Activated CD8-positive, alpha-beta T cell treated with anti-CD3 and anti-CD28 coated beads, Interleukin-2, amount 10 ng/mL, durations not matched to agents 7 days and 5 days (primary cell): ENCODE measurements around the gene SLC25A25. TPM values are rescaled to one million over a fixed set of nuclear protein-coding genes. Genes with fewer than 3 reads are reported as not detected.

ENCODE experiments used
- ATAC-seq: fragments of 150-1000 bp; cut with Tn5 transposase; one replicate; pipeline ENCODE4 v1.10.0; 2021; ENCODE audit warnings: moderate library complexity
- CTCF ChIA-PET: fragments of 350-600 bp; sonication (Branson Sonifier 250); formaldehyde crosslinking; loops from one replicate; lab custom pipeline; 2021; ENCODE audit warnings: antibody characterized with exemption; lab: Charles Lee
- POLR2A ChIA-PET: fragments of 350-600 bp; sonication (Branson Sonifier 250); formaldehyde crosslinking; loops from one replicate; lab custom pipeline; 2021; ENCODE audit warnings: antibody characterized with exemption; lab: Charles Lee
- DNase-seq: peaks from one replicate; pipeline ENCODE4 v3.0.0-alpha.2; 2020
- H3K27ac Mint-ChIP-seq: one replicate; pipeline ENCODE4 v1.8.0; 2021; ENCODE audit warnings: mild to moderate bottlenecking, mixed read lengths
- H3K27me3 Mint-ChIP-seq: one replicate; pipeline ENCODE4 v1.8.0; 2021; ENCODE audit warnings: low read depth, mixed read lengths
- H3K36me3 Mint-ChIP-seq: one replicate; pipeline ENCODE4 v1.8.0; 2021; ENCODE audit warnings: low read depth, mixed read lengths
- H3K4me1 Mint-ChIP-seq: one replicate; pipeline ENCODE4 v1.8.0; 2021; ENCODE audit warnings: low read depth, mixed read lengths
- H3K4me3 Mint-ChIP-seq: one replicate; pipeline ENCODE4 v1.8.0; 2021; ENCODE audit warnings: mild to moderate bottlenecking, mixed read lengths
- H3K9me3 Mint-ChIP-seq: one replicate; pipeline ENCODE4 v1.8.0; 2022; ENCODE audit warnings: mixed read lengths; ENCODE audit not compliant: insufficient read depth
- total RNA-seq, 2 experiments: library from RNA; stranded (reverse); gene quantifications; one replicate each; pipeline ENCODE4 v1.2.3, GENCODE V29; 2021

The SLC25A25 gene
- total RNA-seq, 2 experiments from 2014 or later: 17.2 to 19.2 TPM

DNA sequence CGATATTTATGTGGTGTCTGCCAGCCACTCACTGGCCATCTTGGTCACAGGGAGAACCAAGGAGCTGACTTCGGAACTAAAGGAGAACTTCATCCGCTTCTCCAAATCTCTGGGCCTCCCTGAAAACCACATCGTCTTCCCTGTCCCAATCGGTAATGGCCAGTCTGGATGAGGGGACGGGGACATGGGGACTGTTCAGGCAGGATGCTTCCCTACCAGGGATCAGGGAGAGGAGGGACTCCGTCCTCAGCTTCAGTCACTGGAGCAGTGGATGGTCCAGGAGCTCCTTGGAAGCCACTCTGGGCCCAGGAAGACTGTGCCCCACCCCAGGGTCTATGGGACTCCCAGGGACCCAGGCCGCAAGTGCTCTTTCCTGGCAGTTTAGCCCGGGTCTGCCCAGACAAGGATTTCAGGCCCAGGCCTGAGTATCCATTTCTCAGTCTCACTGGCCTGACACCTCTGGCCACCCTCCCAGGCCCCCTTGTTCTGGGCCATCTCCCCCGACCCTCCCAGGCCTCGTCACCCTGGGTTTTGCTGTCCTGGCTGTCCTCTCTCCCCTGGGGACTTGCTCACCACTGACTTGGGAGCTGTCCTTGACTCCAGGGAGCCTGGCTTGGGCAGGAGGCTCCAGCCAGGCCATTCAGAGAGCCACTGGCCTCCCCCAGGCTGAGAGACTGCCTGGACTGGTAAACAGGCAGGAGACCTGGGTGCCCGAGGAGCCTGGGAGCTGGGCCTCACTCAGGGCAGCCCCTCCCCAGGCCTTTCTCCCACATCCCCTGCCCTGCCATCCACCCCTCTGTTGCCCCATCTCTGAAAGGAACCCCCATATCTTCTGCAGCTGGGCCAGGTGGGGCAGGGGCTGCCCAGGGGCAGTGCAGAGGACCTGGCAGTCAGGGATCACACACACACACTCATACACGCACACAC lies 84.4 kb downstream of the SLC25A25 start:
- CTCF ChIA-PET: no interaction called here
- H3K4me1 Mint-ChIP-seq: no peaks in the 10 kb centered on the region
- no peaks in the 10 kb centered on the region for H3K36me3 Mint-ChIP-seq

DNA sequence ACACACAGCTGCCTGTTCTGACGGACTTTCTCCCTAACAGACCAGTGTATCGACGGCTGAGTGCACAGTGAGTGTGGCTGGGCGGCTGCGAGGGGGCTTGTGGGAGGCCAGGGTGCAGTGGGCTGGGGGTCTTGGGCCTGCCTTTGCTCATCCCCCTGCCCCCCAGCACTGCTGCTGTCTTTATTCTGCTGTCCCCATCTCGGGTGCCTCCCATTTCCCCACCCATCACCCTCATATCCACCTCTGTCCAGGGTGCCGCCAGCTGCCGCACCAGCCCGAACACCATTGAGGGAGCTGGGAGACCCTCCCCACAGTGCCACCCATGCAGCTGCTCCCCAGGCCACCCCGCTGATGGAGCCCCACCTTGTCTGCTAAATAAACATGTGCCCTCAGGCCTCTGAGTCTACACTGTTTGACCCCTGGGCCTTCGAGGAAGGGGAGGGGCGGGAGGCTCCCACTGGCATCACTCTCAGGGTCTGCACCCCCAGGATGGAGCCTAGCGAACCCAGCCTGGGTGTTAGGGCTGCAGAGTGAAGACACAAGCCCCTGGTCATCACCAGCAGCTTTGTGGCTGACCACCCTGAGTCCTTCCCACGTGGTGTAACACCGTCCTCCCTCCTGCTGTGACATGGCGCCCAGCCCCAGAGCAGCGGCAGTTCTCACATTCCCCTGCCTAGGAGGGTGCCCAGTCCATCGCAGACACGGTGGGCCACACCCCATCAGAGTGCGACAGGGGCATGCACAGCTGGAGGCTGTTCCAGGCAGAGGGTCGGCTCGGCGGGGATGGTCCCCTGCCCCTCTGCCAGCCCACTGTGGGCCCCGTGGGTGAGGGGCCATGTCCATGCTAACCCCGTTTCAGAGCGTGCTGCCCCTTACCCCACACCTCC lies 85.3 kb downstream of the SLC25A25 start:
- H3K36me3 Mint-ChIP-seq: no peaks in the 10 kb centered on the region
- H3K27me3 Mint-ChIP-seq: no peaks in the 10 kb centered on the region
- H3K4me3 Mint-ChIP-seq: no peak overlapping the region
- H3K9me3 Mint-ChIP-seq: no peaks in the 10 kb centered on the region
- no peaks in the 10 kb centered on the region for H3K4me1 Mint-ChIP-seq
- ATAC-seq: no peak
- no peak for DNase-seq
- CTCF ChIA-PET: no interaction called here
- POLR2A ChIA-PET: interaction anchor here (0.5 kb wide), 1 partner anchor 652 kb away, joined by 4 read pairs; no protein-coding TSS in a partner anchor
- no peak overlapping the region for H3K27ac Mint-ChIP-seq

More for the DNA sequence above, 84.4 kb downstream of the SLC25A25 start:
- Mint-ChIP-seq H3K9me3 (no peaks in the 10 kb centered on the region), H3K4me3 (no peak overlapping the region), H3K27ac (no peak overlapping the region), H3K27me3 (no peaks in the 10 kb centered on the region)
- ATAC-seq (no peak), DNase-seq (no peak)
- POLR2A ChIA-PET: interaction anchor here (0.5 kb wide), 1 partner anchor 653 kb away, joined by 4 read pairs; no protein-coding TSS in a partner anchor

DNA sequence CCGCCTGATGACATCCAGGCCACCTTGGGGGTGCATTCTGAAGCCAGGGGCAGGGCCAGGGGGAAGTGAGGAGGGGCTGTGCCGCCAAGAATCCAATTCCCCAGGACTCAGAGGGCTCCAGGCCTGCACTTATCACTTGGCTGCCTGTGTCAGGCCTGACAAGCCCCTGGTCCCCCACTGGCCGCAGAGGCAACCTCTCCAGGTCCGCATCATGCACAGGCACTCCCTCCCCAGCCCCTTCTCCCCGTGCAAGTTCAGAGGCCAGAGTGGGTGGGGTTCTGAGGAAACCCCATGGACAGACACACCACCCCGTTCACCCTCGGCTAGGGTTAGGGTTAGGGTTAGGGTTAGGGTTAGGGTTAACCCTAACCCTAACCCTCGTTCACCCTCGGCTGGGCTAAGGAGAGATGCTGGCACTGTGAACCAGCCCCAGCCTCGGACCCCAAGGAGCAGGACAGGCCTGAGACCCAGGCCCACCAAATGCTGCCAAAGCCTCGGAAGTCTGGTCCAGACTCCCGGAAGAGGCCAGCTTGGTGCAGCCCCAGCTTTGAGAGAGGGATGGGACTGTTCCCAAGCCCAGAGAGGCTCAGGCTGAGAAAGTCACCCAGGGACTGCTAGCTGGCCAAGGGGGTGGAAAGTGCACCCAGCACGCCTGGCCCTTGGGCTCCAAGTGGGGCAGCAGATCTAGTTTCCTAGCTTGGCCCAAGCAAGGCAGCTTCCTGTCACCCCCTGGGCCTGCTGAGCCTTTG lies 86.1 kb downstream of the SLC25A25 start:
- no peaks in the 10 kb centered on the region for H3K36me3 Mint-ChIP-seq
- CTCF ChIA-PET: no interaction called here

DNA sequence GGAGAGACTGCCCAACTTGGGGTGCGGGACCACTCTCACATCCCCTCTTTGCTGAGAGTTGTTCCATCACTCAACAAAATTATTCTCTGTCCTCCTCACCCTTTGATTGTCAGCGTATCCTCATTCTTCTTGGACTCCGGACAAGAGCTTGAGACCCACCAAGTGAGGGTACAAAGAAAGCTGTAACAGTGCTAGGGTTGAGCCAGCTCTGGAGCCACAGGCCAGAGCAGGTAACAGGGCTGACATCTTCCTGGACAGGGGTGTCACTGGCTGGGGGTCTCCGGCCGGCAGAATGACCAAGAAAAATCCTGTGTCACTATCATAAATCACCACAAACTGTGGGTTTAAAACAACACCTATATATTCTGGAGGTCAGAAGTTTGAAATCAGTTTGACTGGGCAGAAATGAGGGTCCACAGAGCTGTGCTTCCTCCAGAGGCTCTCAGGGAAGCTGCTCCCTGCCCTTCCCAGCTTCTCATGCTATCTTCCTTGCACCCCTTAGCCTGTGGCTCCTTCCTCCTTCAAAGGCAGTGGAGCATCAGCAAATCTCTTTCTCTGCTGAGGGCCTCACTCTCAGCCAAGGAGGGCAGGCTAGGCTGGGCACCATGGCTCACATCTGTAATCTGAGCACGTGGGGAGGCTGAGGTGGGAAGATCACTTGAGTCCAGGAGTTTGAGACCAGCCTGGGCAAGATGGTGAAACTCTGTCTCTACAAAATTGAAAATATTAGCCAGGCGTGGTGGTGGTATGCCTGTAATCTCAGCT lies 87.9 kb downstream of the SLC25A25 start:
- ATAC-seq (no peak), DNase-seq (no peak)
- POLR2A ChIA-PET: interaction anchor here (0.6 to 1.2 kb wide), 4 partner anchors 14 to 1426 kb away, joined by 3 to 4 read pairs (median 3); no protein-coding TSS in a partner anchor

More for the DNA sequence above, 86.1 kb downstream of the SLC25A25 start:
- no peak for ATAC-seq
- no peaks in the 10 kb centered on the region for H3K27me3 Mint-ChIP-seq
- H3K4me1 Mint-ChIP-seq: peaks cover under 1% of the 10 kb centered on the region
- no peak for DNase-seq
- no peak overlapping the region for H3K27ac Mint-ChIP-seq
- no peak overlapping the region for H3K4me3 Mint-ChIP-seq
- POLR2A ChIA-PET: no interaction called here
- H3K9me3 Mint-ChIP-seq: no peaks in the 10 kb centered on the region

More for the DNA sequence above, 87.9 kb downstream of the SLC25A25 start:
- H3K4me3 Mint-ChIP-seq: no peak overlapping the region
- H3K27ac Mint-ChIP-seq: no peak overlapping the region
- no peaks in the 10 kb centered on the region for H3K36me3 Mint-ChIP-seq
- CTCF ChIA-PET: interaction anchor here (0.7 to 1.5 kb wide), 3 partner anchors 38 to 185 kb away, joined by 3 to 4 read pairs (median 3); no protein-coding TSS in a partner anchor
- H3K4me1 Mint-ChIP-seq: peaks cover 9% of the 10 kb centered on the region
- no peaks in the 10 kb centered on the region for H3K27me3 Mint-ChIP-seq
- no peaks in the 10 kb centered on the region for H3K9me3 Mint-ChIP-seq

Other genes starting within 250 kb of the SLC25A25 start
- gene ENG, start 213.6 kb upstream of the SLC25A25 start, total RNA-seq: 10 to 100 TPM; 22.9 to 24.3 TPM
- gene AK1, start 190.6 kb upstream of the SLC25A25 start, total RNA-seq: 10 to 100 TPM; 22.4 to 30.4 TPM
- 10 to 100 TPM; 68.6 to 77.6 TPM for gene ST6GALNAC6, start 168.6 kb upstream of the SLC25A25 start, total RNA-seq
- 10 to 100 TPM; 37.0 to 39.7 TPM for gene ST6GALNAC4, start 151.2 kb upstream of the SLC25A25 start, total RNA-seq
- 1 to 10 TPM; 2.6 to 2.7 TPM for gene PIP5KL1, start 137.5 kb upstream of the SLC25A25 start, total RNA-seq
- gene DPM2, start 130.4 kb upstream of the SLC25A25 start, total RNA-seq: 10 to 100 TPM; 47.9 to 53.8 TPM
- 100 to 1,000 TPM; 227 to 232 TPM for gene EEIG1, start 87.2 kb upstream of the SLC25A25 start, total RNA-seq
- 10 to 100 TPM; 13.3 to 15.4 TPM for gene NAIF1, start 912 bp upstream of the SLC25A25 start, total RNA-seq
- 10 to 100 TPM; 51.8 to 57.7 TPM for gene PTGES2, start 59.5 kb downstream of the SLC25A25 start, total RNA-seq
- not detected for gene LCN2, start 81.2 kb downstream of the SLC25A25 start, total RNA-seq
- 100 to 1,000 TPM in 1 of 2 experiments, 10 to 100 TPM in 1; 94.3 to 105 TPM for gene BBLN, start 92.0 kb downstream of the SLC25A25 start, total RNA-seq
- 100 to 1,000 TPM; 121 to 127 TPM for gene CIZ1, start 123.3 kb downstream of the SLC25A25 start, total RNA-seq
- gene DNM1, start 135.1 kb downstream of the SLC25A25 start, total RNA-seq: under 1 TPM; 0.21 to 0.29 TPM
- 10 to 100 TPM; 57.9 to 58.8 TPM for gene GOLGA2, start 207.8 kb downstream of the SLC25A25 start, total RNA-seq
- gene SWI5, start 208.0 kb downstream of the SLC25A25 start, total RNA-seq: 10 to 100 TPM; 12.2 to 13.7 TPM